MM.1S (cell line): ENCODE data around the gene AK9.

ENCODE experiments used
- DNase-seq: peaks from one replicate; pipeline ENCODE4 v3.0.0-alpha.2; 2015
- H2AFZ ChIP-seq: fragments of 300-600 bp; sonication (generic); 2 replicates; pipeline ENCODE4 v1.6.0; 2016; ENCODE audit warnings: antibody characterized with exemption, low read length
- H3F3A ChIP-seq: fragments of 300-600 bp; sonication (generic); 2 replicates; pipeline ENCODE4 v1.6.1; 2016; ENCODE audit warnings: mild to moderate bottlenecking, antibody characterized with exemption, low read length, moderate library complexity, mixed read lengths; ENCODE audit not compliant: insufficient read depth
- H3K27ac ChIP-seq: fragments of 300-600 bp; sonication (generic); 2 replicates; pipeline ENCODE4 v1.5.1; 2016; ENCODE audit warnings: mild to moderate bottlenecking, low read length
- H3K27me3 ChIP-seq: fragments of 300-600 bp; sonication (generic); replicated peaks from 2 replicates; pipeline ENCODE4 v1.6.0; 2016; ENCODE audit warnings: low read length; ENCODE audit not compliant: insufficient read depth
- H3K36me3 ChIP-seq: fragments of 300-600 bp; sonication (generic); replicated peaks from 2 replicates; pipeline ENCODE4 v1.6.1; 2016; ENCODE audit warnings: mild to moderate bottlenecking, low read length, mixed read lengths; ENCODE audit not compliant: insufficient read depth
- H3K4me1 ChIP-seq: fragments of 300-600 bp; sonication (generic); 2 replicates; pipeline ENCODE4 v1.6.1; 2016; ENCODE audit warnings: low read length, mixed read lengths
- H3K4me2 ChIP-seq: fragments of 300-600 bp; sonication (generic); 2 replicates; pipeline ENCODE4 v1.6.0; 2016; ENCODE audit warnings: low read depth, low read length
- H3K4me3 ChIP-seq: fragments of 300-600 bp; sonication (generic); 2 replicates; pipeline ENCODE4 v1.5.1; 2016; ENCODE audit warnings: low read length, mixed read lengths
- H3K79me2 ChIP-seq: fragments of 300-600 bp; sonication (generic); 2 replicates; pipeline ENCODE4 v1.6.1; 2016; ENCODE audit warnings: mixed run types, low read length, mixed read lengths
- H3K9ac ChIP-seq: fragments of 300-600 bp; sonication (generic); 2 replicates; pipeline ENCODE4 v1.6.1; 2016; ENCODE audit warnings: low read length, mixed read lengths
- H3K9me2 ChIP-seq: fragments of 300-600 bp; sonication (generic); replicated peaks from 2 replicates; pipeline ENCODE4 v1.6.1; 2016; ENCODE audit warnings: mild to moderate bottlenecking, low read length, mixed read lengths; ENCODE audit not compliant: insufficient read depth
- H3K9me3 ChIP-seq: fragments of 300-600 bp; sonication (generic); replicated peaks from 2 replicates; pipeline ENCODE4 v1.6.1; 2016; ENCODE audit warnings: mild to moderate bottlenecking, low read length, mixed read lengths; ENCODE audit not compliant: insufficient read depth
- H4K20me1 ChIP-seq: fragments of 300-600 bp; sonication (generic); 2 replicates; pipeline ENCODE4 v1.6.1; 2016; ENCODE audit warnings: mild to moderate bottlenecking, low read length, moderate library complexity, mixed read lengths; ENCODE audit not compliant: insufficient read depth
- EZH2 ChIP-seq: fragments of 300-600 bp; sonication (generic); optimal IDR thresholded peaks from 2 replicates; pipeline ENCODE3; 2017; ENCODE audit warnings: low read depth, mild to moderate bottlenecking, antibody characterized with exemption, low read length, mixed read lengths
- EZH2phosphoT487 ChIP-seq: fragments of 300-600 bp; sonication (generic); IDR thresholded peaks from 2 replicates; pipeline ENCODE4 v1.6.1; 2018; ENCODE audit warnings: antibody characterized with exemption, low read length
- TF ChIP-seq, protein P1 (sequence below): fragments of 300-600 bp; sonication (generic); IDR thresholded peaks from 2 replicates; pipeline ENCODE4 v1.5.1; 2016; ENCODE audit warnings: antibody characterized with exemption, low read length, mixed read lengths

AK9 gene

DNA sequence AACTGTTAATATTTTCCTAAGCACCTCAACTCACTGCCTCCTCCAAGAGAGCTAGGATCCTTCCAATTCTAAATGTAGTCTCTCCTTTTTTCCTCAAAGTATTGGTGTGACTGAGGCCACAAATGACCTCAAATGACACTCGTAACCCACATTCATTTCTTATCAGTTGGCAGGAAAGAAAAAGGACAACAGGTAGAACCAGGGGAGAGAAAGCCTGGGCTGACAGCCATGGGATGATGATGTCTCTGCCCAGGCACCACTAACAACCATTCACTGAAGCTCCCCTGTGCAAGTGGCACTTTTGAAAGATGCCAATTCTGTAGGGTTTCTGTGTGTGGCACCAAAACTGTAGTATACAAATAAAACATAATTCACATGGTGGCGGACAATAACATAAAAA lies 215.4 kb downstream of the AK9 start:
- Histone ChIP-seq H3K4me2 (no peak overlapping the region), H3K4me3 (no peak overlapping the region), H3K9ac (no peak overlapping the region), H3K27me3 (no peaks in the 10 kb centered on the region), H4K20me1 (no peaks in the 10 kb centered on the region), H3K27ac (no peak overlapping the region), H3F3A (no peaks in the 10 kb centered on the region; the same call in 1 of the 2 replicates), H3K4me1 (peaks cover 26% of the 10 kb centered on the region), H3K36me3 (peaks cover 7% of the 10 kb centered on the region; the same call in 1 of the 2 replicates), H3K9me3 (no peaks in the 10 kb centered on the region), H2AFZ (no peak overlapping the region), H3K79me2 (peaks cover 88% of the 10 kb centered on the region), H3K9me2 (no peaks in the 10 kb centered on the region)
- no peak for TF ChIP-seq EZH2
- TF ChIP-seq EZH2phosphoT487, result no peak
- TF ChIP-seq, protein P1, sequence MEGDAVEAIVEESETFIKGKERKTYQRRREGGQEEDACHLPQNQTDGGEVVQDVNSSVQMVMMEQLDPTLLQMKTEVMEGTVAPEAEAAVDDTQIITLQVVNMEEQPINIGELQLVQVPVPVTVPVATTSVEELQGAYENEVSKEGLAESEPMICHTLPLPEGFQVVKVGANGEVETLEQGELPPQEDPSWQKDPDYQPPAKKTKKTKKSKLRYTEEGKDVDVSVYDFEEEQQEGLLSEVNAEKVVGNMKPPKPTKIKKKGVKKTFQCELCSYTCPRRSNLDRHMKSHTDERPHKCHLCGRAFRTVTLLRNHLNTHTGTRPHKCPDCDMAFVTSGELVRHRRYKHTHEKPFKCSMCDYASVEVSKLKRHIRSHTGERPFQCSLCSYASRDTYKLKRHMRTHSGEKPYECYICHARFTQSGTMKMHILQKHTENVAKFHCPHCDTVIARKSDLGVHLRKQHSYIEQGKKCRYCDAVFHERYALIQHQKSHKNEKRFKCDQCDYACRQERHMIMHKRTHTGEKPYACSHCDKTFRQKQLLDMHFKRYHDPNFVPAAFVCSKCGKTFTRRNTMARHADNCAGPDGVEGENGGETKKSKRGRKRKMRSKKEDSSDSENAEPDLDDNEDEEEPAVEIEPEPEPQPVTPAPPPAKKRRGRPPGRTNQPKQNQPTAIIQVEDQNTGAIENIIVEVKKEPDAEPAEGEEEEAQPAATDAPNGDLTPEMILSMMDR, result no peak
- DNase-seq, result no peak

DNA sequence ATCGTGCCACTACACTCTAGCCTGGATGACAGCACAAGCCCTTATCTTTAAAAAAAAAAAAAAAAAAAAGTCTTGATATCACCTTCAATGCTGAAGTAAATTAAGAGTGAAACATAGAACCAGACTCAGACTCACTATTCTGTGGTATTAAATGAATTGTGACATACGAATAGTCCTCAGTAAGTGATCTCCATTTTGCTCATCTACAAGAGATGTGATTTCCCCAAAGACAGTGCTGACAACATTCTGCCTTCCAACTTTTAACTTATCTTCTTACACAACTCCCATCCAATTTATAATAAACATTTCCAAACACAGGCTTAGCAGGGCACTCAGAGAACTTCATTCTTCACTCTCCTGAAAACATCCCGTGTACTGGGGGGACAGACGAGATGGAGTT lies 216.0 kb downstream of the AK9 start:
- peaks cover 82% of the 10 kb centered on the region for H3K79me2 ChIP-seq
- H3K9me3 ChIP-seq, result no peaks in the 10 kb centered on the region
- H3K27ac ChIP-seq, result no peak overlapping the region
- H3K9ac ChIP-seq, result no peak overlapping the region
- H3F3A ChIP-seq, result no peaks in the 10 kb centered on the region
- TF ChIP-seq, protein P1, result no peak
- TF ChIP-seq EZH2 (no peak), EZH2phosphoT487 (no peak)
- H3K27me3 ChIP-seq, result no peaks in the 10 kb centered on the region
- no peaks in the 10 kb centered on the region for H4K20me1 ChIP-seq
- H3K36me3 ChIP-seq, result peaks cover 5% of the 10 kb centered on the region; the same call in 1 of the 2 replicates
- H2AFZ ChIP-seq, result no peak overlapping the region
- H3K4me2 ChIP-seq, result no peak overlapping the region
- DNase-seq, result no peak
- peaks cover 22% of the 10 kb centered on the region for H3K4me1 ChIP-seq
- no peak overlapping the region for H3K4me3 ChIP-seq
- H3K9me2 ChIP-seq, result no peaks in the 10 kb centered on the region

DNA sequence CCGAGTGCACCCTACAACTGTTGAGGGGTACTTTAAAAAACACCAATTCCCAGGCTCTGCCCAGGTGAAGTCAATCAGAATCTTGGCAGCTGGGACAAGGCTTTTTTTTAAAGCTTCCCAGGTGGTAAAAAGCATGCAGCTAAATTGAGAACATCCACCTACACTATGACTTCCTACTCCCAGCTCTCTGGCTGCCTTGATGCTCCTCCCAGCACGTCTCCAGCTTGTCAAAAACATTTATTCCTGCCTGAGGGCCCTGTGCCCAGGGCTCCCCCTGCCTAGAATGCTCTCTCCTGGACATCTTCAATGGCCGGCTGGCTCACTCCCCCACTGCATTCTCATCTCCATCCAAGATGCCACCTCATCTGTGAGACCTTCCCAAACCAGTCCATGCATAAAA lies 217.9 kb downstream of the AK9 start:
- H2AFZ ChIP-seq, result no peak overlapping the region
- no peaks in the 10 kb centered on the region for H3F3A ChIP-seq
- peaks cover 64% of the 10 kb centered on the region for H3K79me2 ChIP-seq
- peaks cover 5% of the 10 kb centered on the region; the same call in 1 of the 2 replicates for H3K36me3 ChIP-seq
- no peaks in the 10 kb centered on the region for H3K9me2 ChIP-seq
- no peaks in the 10 kb centered on the region for H3K27me3 ChIP-seq
- no peak overlapping the region for H3K27ac ChIP-seq
- no peak overlapping the region for H3K4me2 ChIP-seq
- no peaks in the 10 kb centered on the region for H4K20me1 ChIP-seq
- H3K4me3 ChIP-seq, result no peak overlapping the region
- no peaks in the 10 kb centered on the region for H3K9me3 ChIP-seq
- no peak overlapping the region for H3K9ac ChIP-seq
- no peak for DNase-seq
- H3K4me1 ChIP-seq, result peaks cover 8% of the 10 kb centered on the region; the same call in 1 of the 2 replicates
- TF ChIP-seq, protein P1, result no peak
- no peak for TF ChIP-seq EZH2phosphoT487
- TF ChIP-seq EZH2, result no peak
